ENCODE results near the gene KRT78.

Gene KRT78

GRCh38 chr12:52811191-52812072, 37.4 kb downstream of the KRT78 start:
- no peak for DNase-seq

GRCh38 chr12:52810554-52810953, 38.2 kb downstream of the KRT78 start:
- DNase-seq, result no peak

- no peak for DNase-seq
Observed at GRCh38 chr12:52809166-52809565, 39.6 kb downstream of the KRT78 start.

- no peak for DNase-seq
Observed at GRCh38 chr12:52808573-52809160, 40.1 kb downstream of the KRT78 start.

- no peak for DNase-seq
Observed at GRCh38 chr12:52807544-52808470, 41.0 kb downstream of the KRT78 start.

- no peak for DNase-seq
Observed at GRCh38 chr12:52806821-52807543, 41.8 kb downstream of the KRT78 start.

GRCh38 chr12:52806169-52806811, 42.5 kb downstream of the KRT78 start:
- DNase-seq, result no peak

GRCh38 chr12:52805739-52806138, 43.1 kb downstream of the KRT78 start:
- no peak for DNase-seq

GRCh38 chr12:52805000-52805399, 43.8 kb downstream of the KRT78 start:
- DNase-seq, result no peak

- DNase-seq, result no peak
Observed at GRCh38 chr12:52802442-52802841, 46.4 kb downstream of the KRT78 start.

- DNase-seq, result no peak
Observed at GRCh38 chr12:52801773-52802172, 47.0 kb downstream of the KRT78 start.

GRCh38 chr12:52800259-52800917, 48.4 kb downstream of the KRT78 start:
- no peak for DNase-seq

GRCh38 chr12:52799505-52800211, 49.1 kb downstream of the KRT78 start:
- no peak for DNase-seq

GRCh38 chr12:52798671-52799504, 49.9 kb downstream of the KRT78 start:
- no peak for DNase-seq

GRCh38 chr12:52798003-52798670, 50.7 kb downstream of the KRT78 start:
- no peak for DNase-seq

- no peak for DNase-seq
Observed at GRCh38 chr12:52797529-52797894, 51.3 kb downstream of the KRT78 start.

- no peak for DNase-seq
Observed at GRCh38 chr12:52796839-52797528, 51.8 kb downstream of the KRT78 start.

- no peak for DNase-seq
Observed at GRCh38 chr12:52796429-52796794, 52.4 kb downstream of the KRT78 start.

All from CD4-positive, alpha-beta T cell treated with Interleukin-21 for 1 hour (primary cell).